SIG-M5 (cell line): Measurements from ENCODE around the gene MYBPC1.
"Not testable (repeated sequence)": the region's sequence is repeated elsewhere in the genome, so short reads cannot be mapped to it uniquely, and the experiment has no call there.

ENCODE experiments used
- DNase-seq: peaks from one replicate; lab custom pipeline; 2025; lab: John Stamatoyannopoulos, UW

MYBPC1 gene, protein sequence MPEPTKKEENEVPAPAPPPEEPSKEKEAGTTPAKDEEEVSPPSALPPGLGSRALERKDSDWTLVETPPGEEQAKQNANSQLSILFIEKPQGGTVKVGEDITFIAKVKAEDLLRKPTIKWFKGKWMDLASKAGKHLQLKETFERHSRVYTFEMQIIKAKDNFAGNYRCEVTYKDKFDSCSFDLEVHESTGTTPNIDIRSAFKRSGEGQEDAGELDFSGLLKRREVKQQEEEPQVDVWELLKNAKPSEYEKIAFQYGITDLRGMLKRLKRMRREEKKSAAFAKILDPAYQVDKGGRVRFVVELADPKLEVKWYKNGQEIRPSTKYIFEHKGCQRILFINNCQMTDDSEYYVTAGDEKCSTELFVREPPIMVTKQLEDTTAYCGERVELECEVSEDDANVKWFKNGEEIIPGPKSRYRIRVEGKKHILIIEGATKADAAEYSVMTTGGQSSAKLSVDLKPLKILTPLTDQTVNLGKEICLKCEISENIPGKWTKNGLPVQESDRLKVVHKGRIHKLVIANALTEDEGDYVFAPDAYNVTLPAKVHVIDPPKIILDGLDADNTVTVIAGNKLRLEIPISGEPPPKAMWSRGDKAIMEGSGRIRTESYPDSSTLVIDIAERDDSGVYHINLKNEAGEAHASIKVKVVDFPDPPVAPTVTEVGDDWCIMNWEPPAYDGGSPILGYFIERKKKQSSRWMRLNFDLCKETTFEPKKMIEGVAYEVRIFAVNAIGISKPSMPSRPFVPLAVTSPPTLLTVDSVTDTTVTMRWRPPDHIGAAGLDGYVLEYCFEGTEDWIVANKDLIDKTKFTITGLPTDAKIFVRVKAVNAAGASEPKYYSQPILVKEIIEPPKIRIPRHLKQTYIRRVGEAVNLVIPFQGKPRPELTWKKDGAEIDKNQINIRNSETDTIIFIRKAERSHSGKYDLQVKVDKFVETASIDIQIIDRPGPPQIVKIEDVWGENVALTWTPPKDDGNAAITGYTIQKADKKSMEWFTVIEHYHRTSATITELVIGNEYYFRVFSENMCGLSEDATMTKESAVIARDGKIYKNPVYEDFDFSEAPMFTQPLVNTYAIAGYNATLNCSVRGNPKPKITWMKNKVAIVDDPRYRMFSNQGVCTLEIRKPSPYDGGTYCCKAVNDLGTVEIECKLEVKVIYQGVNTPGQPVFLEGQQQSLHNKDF

GRCh38 chr12:101594700-101595099, at the start of gene MYBPC1:
TSS of gene MYBPC1 (plus strand) at chr12:101594971. CDS start at chr12:101595071, 100 bp downstream.
- no peak for DNase-seq

- no peak for DNase-seq
These were observed 43.2 kb upstream of the MYBPC1 start for GRCh38 chr12:101551362-101552114.

GRCh38 chr12:101552277-101552676, 42.5 kb upstream of the MYBPC1 start:
- DNase-seq: no peak

DNA sequence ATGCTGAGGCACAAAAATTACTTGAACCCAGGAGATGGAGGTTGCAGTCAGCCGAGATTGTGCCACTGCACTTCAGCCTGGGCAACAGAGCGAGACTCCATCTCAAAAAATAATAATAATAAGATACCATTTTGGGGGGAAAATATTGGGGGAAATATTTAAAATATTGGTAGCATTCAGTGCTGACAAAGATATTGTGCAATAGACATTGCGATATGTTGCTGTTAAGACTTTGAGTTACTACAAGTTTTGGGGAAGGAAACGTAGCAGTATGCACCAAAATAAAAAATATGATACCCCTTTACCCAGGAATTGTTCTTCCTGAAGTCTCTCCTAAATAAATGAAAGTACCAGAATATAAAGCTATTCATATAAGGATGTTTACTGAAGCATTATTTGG, 37.7 kb upstream of the MYBPC1 start:
- no peak for DNase-seq

- not testable (repeated sequence) for DNase-seq
These were observed 36.0 kb upstream of the MYBPC1 start for GRCh38 chr12:101558726-101559125.

DNA sequence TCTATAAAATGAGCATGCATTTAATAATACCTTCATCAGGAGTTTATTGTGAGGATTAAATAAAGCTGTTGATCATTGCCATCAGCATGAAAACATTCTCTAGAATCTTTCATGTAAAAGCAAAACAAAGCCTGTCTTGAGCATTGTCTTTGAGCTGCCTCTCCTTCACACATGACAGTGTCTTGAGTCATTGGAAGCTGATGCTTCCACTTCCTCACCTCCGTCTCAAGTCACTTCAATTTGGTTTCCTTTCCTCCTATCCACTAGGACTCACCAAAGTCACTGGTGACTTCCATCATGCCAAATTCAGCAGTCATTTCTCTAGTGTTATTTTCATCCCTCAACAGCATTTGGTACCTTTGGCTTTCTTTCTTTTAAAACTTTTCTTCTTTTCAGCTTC, 31.6 kb upstream of the MYBPC1 start:
- no peak for DNase-seq

DNA sequence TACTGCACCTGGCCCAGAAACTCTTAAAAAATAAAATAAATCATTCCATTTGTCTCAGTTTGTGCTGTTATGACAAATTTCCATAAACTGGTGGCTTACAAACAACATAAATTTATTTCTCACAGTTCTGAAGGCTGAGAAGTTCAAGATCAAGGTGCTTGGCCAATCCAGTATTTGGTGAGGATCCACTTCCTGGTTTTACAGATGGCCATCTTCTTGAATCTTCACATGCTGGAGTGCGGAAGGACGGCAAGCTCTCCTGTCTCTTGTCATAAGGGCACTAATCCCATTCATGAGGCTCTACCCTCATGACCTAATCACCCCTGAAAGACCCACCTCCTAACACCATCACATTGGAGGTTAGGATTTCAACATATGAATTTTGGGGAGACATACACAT, 29.9 kb upstream of the MYBPC1 start:
- DNase-seq: no peak

GRCh38 chr12:101566318-101566717, 28.5 kb upstream of the MYBPC1 start:
- DNase-seq: no peak

GRCh38 chr12:101567918-101568317, 26.9 kb upstream of the MYBPC1 start:
- no peak for DNase-seq

DNA sequence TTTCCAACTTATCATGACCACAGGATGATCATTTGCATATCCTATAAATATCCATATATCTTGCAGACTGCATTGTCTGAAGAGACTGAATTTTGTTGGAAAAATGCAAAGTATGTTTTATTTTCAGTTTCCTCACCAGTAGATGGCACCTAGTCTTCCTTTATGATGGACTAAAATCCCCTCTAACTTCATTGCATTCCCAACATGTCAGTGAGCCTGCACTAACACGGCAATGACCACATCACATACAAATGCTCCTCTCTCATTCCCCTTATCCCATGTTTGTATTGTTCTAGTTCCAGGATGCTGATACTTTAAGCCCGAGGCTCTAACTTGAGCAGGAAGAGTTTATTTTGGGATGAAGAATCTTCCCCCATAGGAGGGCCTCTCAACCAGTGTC, 24.7 kb upstream of the MYBPC1 start:
- DNase-seq: no peak

DNA sequence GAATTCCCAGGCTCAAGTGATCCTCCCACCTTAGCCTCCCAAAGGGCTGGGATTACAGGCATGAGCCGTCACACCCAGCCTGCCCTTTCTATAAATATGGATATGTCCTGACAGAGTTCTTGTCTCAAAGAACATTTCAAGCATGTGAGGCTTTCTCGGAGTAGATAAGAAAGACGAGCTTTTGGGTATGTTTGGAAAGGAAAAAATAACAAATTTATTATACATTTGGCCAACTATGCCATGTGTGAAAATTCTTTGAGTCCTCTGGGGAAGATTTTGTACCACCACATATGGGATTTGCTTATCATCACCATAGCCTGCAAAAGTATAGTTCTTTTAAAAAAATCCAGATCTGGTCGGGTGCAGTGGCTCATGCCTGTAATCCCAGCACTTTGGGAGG, 23.7 kb upstream of the MYBPC1 start:
- no peak for DNase-seq

- DNase-seq: no peak
These were observed 21.0 kb upstream of the MYBPC1 start for GRCh38 chr12:101573743-101574142.

DNA sequence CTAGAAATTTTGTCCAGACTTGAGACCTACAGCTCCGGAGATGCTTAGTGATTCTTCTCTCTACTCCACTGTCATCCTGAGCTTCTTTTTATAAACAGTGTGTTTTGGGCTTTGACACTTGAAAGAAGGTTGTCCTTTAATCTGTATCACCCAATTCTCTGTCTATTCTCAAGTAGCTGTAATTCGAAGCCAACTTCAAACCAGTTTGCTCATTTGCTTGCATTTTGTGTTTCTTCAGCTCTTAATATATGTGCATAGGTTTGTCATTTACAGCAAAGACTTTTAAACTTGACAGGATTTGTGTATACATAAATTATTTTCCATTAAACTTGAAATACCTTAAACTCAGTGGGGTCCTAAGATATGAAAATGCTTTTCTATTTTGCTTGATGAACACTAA, 16.4 kb upstream of the MYBPC1 start:
- no peak for DNase-seq

DNA sequence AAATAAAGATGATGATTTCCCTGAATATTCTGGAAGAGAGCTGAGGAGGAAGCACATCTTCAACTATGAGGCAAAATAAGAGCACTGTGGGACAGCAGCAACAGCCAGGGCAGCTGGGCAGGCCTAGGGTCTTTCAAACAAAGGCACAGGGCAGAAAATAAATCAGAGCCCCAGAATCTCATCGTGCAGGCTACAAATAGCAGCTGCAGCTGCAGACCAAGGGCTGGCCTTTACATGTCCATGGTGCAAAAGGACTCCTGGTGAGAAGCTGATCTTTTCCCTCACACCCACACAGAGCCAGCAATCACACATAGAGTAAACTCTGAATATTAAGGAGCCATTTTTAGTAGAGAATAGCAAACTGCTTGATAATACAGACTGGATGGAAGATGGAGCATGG, 13.6 kb upstream of the MYBPC1 start:
- DNase-seq: no peak

DNA sequence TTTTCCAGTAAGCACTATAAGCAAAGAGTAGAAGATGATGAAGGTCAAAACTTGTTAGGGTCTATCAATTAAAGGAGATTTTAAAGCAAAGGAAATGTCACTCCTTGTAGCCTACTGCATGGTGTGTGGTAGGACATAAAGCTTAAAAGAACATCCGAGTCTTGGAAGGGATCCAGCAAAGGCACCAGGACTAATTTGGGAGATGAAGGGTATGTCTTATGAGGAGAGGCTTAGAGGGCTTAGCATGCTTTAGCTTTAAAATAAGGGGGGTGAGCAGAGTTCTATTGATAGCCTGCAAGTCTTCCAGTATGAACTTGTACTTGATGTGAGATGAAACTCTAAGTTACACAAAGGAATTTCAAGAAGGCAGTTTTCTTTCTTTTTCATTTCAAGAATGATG, 11.8 kb upstream of the MYBPC1 start:
- no peak for DNase-seq

DNA sequence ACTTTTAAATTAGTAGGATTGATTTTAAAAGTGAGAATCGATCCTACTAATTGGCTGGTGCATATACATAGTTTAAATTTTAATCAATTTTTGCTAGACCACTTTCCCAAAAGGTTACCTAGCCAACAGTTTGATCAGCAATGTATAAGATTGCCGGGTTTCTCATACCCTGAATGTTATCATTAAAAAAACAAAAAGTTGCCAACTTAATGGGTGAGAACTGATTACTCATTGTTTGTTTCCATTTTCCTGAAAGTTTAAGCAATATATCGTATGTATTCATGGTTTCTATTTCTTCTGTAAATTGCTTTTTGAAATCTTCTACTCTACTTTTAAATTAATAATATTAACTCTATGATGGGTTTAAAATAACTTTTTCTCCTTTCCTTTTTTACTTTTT, 4.4 kb upstream of the MYBPC1 start:
- DNase-seq: no peak

DNA sequence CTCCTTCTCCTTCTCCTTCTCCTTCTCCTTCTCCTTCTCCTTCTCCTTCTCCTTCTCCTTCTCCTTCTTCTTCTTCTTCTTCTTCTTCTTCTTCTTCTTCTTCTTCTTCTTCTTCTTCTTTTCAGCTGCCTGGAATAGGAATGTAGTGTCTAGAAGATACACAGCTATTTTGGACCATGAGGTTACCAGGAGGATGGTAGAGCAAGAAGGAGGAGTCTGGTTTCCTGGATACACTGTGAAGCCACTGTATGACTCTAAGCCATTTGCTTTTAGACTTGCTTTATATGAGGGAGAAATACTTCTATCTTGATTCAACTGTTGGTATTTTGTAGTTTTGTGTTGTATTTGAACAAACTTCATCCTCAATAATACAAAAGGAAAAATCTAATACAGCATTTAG, 3.0 kb upstream of the MYBPC1 start:
- DNase-seq: no peak

- DNase-seq: no peak
These were observed 2.3 kb upstream of the MYBPC1 start for GRCh38 chr12:101592448-101592847.

- no peak for DNase-seq
These were observed 1.9 kb upstream of the MYBPC1 start for GRCh38 chr12:101592921-101593320.

- DNase-seq: no peak
These were observed 1.4 kb downstream of the MYBPC1 start for GRCh38 chr12:101596172-101596571.

- DNase-seq: no peak
These were observed 2.4 kb downstream of the MYBPC1 start for GRCh38 chr12:101597164-101597563.

GRCh38 chr12:101598483-101598882, 3.7 kb downstream of the MYBPC1 start:
- no peak for DNase-seq
